ENCODE data around the gene GRK1.
A peak's percentile ranks its signal among the peaks of the same experiment; 100 is the strongest.
"Not testable (repeated sequence)": the region's sequence is repeated elsewhere in the genome, so short reads cannot be mapped to it uniquely, and the experiment has no call there.

GRK1 gene

DNA sequence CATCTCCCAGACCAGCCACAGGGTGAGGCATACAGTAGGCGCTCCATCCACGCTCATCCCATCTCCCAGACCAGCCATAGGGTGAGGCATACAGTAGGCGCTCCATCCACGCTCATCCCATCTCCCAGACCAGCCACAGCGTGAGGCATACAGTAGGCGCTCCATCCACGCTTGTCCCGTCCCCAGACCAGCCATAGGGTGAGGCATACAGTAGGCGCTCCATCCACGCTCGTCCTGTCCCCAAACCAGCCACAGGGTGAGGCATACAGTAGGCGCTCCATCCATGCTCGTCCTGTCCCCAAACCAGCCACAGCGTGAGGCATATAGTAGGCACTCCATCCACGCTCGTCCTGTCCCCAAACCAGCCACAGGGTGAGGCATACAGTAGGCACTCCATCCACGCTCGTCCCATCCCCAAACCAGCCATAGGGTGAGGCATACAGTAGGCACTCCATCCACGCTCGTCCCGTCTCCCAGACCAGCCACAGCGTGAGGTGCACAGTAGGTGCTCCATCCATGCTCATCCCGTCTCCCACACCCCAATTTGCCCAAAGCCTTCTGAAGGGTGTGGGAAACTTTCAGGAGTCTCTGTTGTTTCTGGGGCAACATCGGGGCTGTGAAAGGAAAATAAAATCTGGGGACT lies 78.6 kb downstream of the GRK1 start:
- DNase-seq: not testable (repeated sequence)

DNA sequence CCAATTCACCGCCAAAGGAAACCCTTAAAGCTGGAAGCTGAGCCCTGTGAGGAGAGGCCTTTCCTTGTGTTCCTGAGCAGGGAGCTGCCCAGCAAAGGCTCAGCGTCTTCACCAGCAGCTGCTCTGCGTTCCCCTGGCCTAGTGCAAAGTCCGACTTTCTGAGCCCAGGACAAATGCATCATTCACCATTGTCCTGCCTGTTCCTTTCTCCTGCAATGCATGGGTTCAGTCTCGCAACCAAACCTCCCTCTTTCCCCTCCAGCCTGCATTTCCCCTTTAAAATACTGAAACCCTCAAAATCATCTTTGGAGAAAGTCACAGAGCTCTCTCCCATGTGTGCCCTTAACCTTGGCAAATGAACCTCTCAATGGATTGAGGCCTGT lies 79.1 kb downstream of the GRK1 start:
- no peak for DNase-seq

DNA sequence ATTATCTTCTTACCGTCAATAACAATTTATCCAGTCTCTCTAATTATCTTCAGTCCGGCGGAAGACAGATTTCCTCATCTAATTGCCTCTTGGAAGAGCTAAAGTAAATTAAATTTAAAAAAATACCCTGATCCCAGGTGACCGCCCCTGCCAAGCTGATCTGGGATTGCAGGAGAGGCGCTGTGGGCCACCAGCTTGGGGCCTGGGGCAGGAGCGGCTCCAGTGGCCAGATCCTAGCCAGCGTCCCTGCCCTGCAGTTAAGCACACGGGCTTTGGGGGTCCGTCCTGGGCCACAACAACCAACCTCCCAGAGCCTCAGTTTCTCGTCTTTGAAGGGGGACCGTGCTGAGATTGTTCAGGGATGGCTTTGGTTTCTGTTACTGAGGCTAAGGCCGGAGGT lies 79.7 kb downstream of the GRK1 start:
- no peak for DNase-seq

DNA sequence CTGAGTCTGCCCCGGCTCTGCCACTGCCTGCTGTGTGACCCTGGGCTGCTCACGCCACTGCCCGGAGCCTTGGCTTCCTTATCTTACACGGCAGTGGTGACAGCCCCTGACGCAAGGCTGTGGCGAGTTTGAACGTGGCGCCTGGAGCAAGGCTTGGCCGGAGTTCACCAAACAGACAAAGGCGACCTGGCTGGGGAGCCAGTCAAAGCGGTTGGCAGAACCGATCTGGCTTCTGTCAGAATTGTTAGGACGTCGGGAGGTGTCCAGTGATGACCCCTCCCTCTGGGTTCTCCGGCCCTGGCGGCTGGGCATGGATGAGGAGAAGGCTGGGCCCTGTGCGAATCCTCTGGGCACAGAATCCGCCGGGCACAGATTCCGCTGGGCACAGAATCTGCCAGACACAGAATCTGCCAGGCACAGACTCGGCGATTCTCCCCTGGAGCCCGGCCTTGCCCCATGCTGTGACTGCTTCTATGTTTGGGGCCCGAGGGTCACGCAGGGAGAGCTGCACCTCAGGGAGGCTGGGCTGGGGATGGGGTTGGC lies 80.3 kb downstream of the GRK1 start:
- DNase-seq: no peak

DNA sequence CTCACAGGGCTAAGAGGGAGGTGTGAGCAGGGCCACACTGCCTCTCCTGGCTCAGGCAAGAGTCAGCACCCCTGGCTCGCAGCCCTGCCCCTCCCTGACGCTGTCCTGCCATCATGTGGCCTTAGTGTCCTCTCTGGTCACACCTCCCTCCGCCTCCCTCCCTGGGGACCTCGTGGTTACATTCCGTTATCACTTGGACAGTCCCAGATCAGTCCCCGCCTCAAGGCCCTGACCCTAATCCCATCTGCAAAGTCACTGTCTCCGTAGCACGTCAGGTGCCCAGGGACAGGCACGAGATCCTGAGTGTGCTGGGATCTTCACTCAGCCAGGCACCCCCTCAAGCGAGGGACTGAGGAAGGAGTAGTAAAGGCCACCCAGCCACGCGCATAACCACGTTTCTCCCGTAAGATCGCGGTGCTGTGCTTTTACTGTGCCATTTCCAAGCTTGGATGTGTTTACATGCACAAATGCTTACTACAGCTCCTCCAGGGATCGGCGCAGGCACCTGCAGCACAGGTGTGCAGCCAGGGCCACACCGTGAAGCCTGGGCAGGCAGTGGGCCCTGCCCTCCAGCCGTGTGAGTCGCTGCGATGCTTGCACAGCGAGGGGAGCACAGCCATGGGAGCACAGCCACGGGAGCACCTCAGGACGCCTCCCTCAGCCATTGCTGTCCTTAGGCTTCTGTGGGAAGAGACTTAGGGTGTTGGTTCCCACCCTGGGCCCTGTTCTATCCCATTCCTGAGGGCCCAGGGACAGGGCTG lies 81.3 kb downstream of the GRK1 start:
- no peak for DNase-seq

DNA sequence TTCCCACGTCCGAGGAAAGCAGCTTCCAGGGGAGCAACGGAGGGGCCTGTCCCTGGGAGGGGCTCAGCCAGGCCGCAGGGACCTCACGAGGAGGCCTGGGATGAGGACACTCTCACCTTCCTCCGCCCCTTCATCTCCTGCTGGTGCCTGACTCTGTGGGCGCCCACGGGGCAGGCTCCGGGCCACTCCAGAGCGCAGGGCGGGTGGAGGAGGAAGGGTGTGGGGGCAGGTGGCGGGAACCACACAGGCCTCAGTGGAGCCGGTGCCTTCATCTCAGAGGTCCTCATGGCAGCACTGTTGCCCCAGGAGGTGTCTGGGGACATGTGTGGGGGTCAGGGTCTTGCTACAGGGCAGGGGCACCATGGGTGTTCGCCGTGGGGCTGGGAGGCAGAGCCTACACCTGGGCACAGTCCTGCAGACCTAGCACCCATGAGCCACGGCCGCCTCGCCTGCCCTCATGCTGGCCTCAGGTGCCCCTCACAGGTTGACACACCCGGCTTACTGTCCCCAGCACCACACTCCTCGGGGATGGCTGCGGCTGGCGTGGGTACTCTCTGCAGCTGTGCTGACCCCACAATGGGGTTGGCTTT lies 81.9 kb downstream of the GRK1 start:
- no peak for DNase-seq

DNA sequence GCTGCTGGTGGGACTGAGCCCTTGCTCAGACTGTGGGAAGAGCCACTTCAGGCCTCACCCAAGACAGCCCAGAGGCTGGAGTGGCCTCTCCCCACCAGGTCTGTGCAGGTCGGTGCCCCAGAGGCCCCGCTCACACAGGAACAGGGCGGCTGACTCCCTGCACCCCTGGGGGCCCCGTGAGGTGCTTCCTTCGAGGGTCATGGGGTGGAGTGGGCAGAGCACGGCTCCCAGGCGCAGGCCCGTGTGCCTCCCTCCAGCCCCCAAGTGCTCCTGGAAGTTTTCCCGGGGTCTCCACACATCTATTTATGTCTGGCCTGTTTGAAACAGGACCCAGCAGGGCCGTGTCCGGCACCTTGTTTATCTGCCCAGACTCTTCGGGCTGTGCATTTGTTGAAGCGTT lies 82.5 kb downstream of the GRK1 start:
- no peak for DNase-seq

DNA sequence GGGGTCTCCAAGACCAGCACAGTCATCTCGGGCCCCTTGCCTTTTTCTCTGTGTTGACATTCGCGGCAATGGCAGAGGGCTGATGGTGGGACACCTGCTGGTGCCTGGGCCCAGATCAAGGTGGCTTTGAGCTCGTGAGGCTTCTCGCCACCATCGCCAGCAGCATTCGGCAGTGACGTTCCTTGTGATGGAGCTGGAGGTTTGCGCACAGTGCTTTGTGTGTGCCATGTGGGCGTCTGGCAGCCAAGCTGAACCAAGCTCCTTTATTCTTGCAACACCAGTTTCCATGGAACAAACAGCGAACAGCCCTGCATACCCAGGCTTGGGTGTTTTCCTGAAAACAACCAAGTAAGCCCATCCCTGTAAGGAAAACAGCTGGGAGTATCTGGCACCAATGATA lies 82.9 kb downstream of the GRK1 start:
- no peak for DNase-seq

DNA sequence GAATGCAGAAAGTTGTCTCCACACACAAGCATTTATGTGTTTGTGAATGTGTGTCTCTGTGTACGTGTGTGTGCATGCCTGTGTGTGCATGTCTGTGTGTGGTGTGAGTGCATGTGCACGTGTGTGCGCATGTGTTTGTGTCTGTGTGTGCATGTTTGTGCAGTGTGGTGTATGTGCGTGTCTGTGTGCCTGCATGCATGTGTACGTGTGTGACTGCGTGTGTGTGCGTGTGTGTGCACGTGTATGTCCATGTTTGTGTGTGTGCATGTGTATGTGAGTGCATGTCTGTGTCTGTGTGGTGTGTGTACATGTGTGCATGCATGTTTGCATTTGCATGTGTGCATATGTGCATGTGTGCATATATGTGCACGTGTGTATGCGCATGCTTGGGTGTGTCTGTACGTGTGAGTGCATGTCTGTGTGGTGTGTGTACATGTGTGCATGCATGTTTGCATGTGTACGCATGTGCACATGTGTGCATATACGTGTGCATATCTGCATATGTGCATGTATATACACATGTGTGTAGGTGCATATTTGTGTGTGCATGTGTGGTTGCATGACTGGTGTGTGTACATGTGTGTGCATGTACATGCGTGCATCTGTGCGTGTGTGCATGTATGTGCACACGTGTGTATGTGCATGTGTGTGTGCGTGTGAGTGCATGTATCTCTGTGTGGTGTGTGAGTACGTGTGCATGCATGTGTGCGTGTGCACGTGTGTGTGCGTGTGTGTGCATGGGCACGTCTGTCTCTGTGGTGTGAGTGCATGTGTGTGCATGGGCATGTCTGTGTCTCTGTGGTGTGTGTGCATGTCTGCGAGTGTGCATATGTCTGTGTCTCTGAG lies 83.8 kb downstream of the GRK1 start:
- DNase-seq: no peak

DNA sequence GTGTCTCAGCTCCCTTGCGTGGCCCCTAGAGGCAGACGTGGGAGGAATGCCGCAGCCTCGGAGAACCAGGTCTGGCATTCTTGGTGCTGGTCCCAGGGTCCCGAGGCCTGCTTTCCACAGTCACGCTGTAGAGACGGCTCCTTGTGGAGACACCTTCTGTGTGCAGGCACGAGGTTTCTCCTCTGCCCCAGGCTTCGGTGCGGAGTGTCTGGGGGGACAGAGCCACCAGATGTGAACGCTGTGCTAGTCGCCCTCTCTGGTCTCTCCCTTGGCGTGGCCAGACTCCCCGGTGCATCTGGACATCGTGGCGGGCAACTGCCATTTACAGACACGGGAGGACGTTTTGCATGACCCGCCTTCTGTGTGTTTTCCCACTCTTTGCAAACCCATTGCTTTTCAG lies 84.5 kb downstream of the GRK1 start:
- no peak for DNase-seq

DNA sequence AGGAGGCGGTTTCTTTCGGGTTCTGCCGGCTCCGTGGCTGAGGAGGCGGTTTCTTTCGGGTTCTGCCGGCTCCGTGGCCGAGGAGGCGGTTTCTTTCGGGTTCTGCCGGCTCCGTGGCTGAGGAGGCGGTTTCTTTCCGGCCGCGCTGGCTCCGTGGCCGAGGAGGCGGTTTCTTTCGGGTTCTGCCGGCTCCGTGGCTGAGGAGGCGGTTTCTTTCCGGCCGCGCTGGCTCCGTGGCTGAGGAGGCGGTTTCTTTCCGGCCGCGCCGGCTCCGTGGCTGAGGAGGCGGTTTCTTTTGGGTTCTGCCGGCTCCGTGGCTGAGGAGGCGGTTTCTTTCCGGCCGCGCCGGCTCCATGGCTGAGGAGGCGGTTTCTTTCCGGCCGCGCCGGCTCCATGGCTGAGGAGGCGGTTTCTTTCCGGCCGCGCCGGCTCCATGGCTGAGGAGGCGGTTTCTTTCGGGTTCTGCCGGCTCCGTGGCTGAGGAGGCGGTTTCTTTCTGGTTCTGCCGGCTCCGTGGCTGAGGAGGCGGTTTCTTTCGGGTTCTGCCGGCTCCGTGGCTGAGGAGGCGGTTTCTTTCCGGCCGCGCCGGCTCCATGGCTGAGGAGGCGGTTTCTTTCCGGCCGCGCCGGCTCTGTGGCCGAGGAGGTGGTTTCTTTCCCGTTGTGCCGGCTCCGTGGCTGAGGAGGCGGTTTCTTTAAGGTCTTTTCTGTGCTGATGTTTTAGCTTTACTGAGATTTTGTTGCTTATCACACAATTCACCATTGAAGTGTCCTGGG lies 85.4 kb downstream of the GRK1 start:
- DNase-seq: not testable (repeated sequence)

DNA sequence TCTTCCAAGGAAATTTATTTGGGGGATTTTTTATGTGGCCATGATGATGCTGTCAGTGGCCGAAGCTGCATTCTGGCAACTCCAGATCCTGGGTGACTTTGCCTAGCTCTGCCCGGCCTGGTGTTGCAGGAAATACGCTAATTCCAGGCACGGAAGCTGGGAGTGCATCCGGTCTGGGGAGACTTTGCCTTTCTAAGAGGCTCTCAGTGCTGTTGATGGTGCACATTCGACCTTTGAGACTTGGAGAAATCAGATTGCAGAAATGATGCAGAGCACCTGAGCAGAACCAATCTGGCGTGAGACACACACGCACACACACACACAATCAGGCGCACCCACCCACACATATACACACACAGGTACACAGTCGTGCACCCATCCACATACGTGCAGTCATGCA lies 86.2 kb downstream of the GRK1 start:
- no peak for DNase-seq

DNA sequence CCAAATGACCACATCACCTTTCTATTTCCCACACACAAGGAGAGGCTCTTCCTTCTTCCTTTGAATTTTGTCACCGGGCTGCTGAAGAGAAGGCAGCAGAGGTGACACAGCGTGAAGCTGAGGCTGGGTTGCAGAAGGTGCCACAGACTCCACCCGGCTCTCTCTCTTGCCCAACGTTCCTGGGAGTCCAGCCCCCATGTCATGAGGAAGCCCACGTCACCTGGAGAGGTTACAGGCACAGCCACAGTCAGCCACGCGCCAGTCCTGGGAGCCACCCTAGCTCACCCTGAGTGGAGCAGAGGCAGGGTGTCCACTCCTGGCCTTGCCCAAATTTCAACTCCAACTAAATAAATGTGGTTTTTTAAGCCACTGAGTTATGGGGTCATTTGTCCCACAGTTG lies 87.2 kb downstream of the GRK1 start:
- no peak for DNase-seq

DNA sequence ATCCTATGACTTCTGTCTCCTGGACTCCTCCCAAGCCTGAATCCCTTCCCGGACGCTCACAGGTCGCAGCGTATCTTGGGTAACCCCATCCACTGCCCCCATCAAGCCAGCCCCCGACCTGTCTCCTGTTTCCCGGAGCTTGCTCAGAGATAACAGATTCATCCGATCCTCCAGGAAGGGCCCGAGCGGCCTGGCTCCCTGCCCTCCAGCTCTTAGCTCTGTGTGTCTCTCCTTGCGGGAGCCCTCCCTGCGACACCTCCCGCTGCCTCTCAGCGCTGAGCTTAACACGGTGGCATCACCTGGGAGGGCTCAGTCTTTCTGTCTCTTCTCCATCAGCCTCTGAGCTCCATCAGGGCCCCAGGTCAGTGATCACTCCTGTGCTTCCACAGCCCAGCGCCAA lies 87.7 kb downstream of the GRK1 start:
- no peak for DNase-seq

DNA sequence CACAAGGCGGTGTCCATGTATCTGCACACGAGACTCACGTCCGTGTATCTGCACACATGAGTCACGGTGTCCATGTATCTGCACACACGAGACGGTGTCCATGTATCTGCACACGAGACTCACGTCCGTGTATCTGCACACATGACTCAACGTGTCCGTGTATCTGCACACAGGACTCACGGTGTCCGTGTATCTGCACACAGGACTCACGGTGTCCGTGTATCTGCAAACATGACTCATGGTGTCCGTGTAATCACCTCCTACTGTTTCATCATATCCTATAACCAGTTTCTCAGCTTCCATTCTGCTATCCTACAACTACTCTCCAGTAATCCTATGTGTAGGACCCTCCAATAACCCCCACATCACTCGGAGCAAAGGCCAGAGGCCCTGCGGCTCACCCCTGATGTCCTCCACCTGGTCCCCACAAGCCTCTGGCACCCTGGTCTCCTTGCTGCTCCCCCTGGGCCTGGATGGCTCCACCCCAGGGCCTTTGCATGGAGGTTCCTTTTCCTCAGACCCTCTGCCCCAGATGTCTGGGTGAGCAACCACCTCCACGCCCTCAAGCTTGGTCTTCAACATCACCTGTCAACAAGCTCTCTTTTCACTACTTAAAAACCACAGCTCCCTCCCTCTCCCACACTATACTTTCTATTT lies 89.5 kb downstream of the GRK1 start:
- no peak for DNase-seq

DNA sequence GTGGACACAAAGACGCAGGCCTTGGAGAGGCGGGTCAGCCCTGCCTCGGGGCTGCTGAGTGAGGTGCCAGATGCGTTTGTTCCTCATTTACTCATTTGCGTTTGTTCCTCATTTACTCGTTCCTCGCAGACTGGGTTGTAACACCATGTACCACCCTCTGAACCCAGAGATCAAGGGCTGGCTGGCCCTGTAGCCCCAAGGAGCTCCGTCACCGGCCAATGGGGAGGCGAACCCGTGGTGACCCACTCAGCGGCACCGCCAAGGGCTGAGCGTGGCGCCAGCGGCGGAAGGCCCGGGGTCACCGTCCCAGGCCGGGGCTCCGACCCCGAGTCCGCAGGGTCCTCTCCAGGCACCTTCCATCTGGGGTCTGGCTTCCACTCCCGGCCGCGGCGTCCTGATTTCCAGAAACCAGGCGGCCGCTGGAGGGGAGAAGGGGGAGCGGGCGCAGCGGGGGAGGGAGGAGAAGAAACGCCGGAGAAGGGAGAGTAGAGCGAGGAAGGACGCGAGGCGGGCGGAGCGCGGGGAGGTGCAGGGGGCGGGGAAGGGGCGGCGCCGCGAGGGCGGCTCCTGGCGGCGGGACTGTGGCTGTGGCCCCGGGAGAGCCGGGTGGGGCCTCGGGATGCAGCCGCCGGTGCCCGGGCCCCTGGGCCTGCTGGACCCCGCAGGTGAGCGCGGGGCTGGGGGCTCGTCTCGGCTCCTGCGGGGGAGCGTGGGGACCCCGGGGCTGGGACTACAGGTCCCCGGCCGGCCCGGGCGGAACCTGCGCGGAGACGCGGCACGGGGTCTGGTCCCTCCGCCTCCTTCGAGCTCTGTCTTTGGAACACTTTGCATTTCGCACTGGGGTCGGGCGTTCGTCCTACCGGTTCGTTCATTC lies 91.9 kb downstream of the GRK1 start, which contains the start of gene TMEM255B:
TMEM255B (plus strand) TSS at position 576 of the 874 bp plus-strand sequence; CDS start at position 620, 44 bp downstream.
- peak; percentile 67 for DNase-seq

DNA sequence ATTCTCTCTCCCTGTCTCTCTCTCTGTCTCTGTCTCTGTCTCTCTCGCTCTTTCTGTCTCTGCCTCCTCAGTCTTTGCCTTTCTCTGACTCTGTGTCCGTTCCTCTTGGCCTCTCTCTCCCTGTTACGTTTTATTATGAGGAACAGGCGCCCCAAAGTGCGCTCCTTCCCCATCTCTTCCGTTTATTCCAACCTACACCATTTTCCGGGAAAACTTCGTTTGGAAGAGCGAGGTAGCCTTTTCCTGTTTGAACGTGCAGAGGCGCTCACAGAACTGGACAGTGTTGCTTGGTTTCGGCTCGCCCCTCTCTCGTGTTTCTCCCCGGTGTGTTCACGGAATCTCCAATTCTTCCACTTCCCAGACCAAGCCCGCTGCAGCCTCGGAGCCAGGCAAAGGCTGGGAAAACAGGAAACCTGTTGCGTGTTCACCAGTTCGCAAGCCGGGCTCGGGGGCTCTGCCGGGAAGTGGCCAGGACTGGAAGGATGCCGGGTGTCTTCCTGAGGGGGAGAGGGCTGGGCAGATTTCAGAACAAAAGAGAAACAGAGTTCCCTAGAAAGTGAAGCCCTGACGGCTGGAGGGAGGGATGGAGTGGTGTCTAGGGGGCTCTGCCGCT lies 92.6 kb downstream of the GRK1 start:
- no peak for DNase-seq

DNA sequence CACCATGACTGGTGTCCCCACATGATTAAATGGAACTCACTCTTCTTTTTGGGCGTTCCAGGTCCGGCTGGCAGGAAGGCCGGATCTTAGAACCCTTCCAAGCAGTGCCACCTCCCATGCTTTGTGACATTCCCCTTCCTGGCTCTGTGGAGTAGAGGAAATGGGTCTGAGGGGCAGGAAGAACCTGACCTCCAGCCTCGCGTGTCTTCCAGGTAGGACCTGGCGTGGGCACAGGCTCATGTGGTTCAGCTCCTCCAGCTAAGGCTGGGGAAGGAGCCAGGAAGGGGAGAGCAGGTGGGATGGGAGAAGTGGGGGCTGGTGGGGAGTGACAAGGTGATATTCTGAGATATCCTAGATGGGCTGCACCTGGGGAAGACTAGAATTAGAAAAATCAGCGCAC lies 94.1 kb downstream of the GRK1 start:
- DNase-seq: no peak

DNA sequence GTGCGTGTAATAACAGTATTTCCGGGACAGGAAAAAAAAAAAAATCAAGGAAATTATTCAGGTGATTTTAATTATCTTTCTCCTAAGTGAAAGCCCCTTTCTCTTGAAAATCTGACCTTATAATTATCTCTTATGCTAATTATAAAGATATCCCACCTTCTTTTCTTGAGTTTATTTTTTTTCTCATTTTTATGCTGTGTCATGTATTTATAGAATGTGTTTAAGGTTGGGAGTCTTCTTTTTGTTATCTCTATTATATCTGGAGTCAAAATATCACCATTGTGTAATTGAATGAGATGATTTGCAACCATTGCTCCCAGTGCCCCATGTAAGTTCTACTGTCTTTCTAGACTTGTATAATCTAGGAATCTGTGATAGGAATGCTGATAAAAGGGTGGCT lies 95.1 kb downstream of the GRK1 start:
- no peak for DNase-seq

DNA sequence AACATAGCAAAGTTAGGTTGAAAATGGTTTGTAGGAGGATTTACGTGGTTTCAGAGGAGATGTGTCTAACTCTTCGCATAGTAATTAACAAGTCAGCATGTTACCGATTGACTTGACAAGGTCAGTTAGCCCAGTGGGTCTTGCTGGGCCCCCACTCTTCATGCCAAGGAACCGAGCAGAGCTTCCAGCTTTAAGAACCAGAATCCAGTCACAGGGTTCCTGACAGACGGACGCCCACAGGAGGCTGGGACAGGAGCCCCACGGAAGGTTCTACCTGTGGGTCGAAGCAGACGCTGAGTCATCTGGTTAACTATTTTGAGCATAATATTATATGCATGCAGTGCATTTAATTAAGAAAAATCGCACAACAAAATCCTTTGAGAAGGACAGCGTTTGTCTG lies 95.5 kb downstream of the GRK1 start:
- no peak for DNase-seq
